ENCODE measurements around the gene DSCAML1. TPM values are rescaled to one million over a fixed set of nuclear protein-coding genes. Genes with fewer than 3 reads are reported as not detected.
A peak's percentile ranks its signal among the peaks of the same experiment; 100 is the strongest.

DSCAML1 gene
- total and polyA plus RNA-seq, 5 donors from 2014 or later: 0.08 to 1.6 (median 0.30) TPM; not detected in 1

DNA sequence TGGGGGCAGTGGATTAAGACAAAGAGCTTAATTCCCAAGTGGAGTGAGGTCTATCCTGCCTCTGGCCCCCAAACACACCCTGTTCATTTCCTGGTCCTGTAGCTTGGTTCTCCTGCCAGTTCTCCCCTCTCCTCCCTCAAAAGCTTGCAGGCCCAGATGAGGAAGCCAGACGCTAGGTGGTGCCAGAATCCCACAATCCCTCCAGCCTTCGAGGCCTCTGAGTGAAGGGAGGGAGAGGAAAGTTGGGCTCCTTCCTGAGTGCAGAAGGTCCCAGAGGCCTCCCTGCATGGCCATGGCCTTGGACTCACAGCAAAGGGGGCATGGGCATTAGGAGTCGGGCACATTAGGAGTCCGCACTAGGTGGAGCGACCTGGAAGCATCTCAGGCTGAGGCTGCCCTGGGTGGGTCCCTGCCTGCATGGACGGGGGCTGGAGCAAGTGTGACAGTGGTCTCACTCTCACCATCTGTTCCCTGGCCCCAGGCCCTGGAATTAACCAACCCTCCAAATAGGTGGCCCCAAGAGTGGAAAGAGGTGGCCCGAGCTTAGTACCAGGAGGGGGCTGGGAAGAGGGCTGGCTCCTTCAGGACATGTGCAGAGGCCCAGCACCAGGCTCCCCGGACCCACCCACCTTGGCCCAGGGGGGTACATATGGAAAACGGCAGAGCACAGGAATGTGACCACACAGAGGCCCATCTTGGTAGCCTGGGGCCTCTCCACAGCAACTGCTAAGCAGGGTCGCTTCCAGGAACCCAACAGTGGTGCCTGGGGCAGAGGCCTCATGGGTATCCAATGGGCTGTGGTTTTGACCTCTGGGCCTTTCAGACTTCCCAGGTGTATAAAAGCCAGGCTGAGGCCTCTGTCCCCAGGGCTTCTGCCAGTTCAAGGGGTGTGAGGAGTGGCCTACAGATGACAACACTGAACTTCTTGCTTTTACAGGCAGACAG lies 22.4 kb upstream of the DSCAML1 start:
- Mint-ChIP-seq H3K27me3 (no peaks in the 10 kb centered on the region), H3K4me3 (no peak overlapping the region), H3K4me1 (peaks cover 11 to 66% (median 32%) of the 10 kb centered on the region in 4 donors)

DNA sequence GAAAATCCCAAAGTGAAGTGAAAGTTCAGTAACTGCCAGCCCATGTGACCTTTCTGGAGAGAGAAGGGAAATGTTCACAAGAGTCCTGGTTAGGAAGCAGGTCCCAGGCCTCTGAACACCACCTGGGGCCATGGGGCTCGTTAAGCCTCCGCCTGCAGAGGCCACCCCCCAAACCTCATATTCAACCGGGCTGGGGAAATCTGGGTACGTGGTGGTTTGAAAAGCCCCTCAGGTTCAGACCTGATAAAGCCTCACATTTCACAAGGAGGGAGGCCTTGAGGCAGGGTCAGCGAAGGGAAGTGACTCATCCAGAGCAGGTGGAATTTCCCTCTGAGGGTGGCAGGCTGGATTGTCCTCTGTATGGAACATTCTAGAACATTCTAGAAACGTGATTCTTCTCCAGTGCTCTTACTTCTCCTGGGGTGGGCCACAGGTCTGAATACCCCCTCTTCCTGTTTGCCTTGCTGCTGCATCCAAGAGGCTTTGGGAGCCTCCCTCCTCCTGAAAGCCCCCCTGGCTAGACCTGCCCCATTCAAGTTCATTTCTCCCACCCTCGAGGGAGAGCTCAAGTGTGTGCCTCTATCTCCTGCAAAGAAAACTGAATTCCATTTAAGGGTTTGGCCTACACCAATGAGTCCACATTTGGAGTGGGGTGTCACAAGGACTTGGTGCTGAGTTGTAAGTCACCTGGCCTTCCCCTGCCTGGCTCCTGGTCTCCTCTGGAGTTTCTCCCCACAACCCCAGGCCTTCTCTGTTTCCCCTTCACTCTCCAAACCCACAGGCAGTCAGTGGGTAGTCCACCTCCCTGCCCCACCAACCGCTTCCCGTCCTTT lies 21.2 kb upstream of the DSCAML1 start:
- Mint-ChIP-seq H3K9me3 (no peaks in the 10 kb centered on the region), H3K27me3 (no peaks in the 10 kb centered on the region), H3K4me3 (peak overlapping the region in 2 of 4 donors; percentile 53 to 60), H3K4me1 (peaks cover 9 to 61% (median 32%) of the 10 kb centered on the region in 4 donors), H3K36me3 (no peaks in the 10 kb centered on the region), H3K27ac (peak overlapping the region; percentile 7 to 98 (median 95))
- peak in 2 of 3 donors; percentile 22 to 39 for DNase-seq
- no peak overlapping the region for H3K4me3 ChIP-seq (ENCODE audit: low read depth, low read length)
- no peaks in the 10 kb centered on the region for H3K9me3 ChIP-seq (ENCODE audit: control insufficient read depth in 2 of 2, low read length in 2 of 2)
- H3K36me3 ChIP-seq (ENCODE audit: control insufficient read depth, insufficient read depth, low read length): no peaks in the 10 kb centered on the region
- H3K27ac ChIP-seq (ENCODE audit: insufficient read depth, low read length, poor library complexity, severe bottlenecking): peak overlapping the region; percentile 55
- H3K4me1 ChIP-seq (ENCODE audit: control insufficient read depth, insufficient read depth, low read length, poor library complexity, severe bottlenecking): peaks cover 57% of the 10 kb centered on the region
- ATAC-seq (ENCODE audit: low read depth in 2 of 2): peak; percentile 6 to 22
- H3K27me3 ChIP-seq (ENCODE audit: control insufficient read depth, insufficient read depth, low read length): no peaks in the 10 kb centered on the region

More for the DNA sequence above, 22.4 kb upstream of the DSCAML1 start:
- Histone ChIP-seq H3K27me3 (ENCODE audit: control insufficient read depth, insufficient read depth, low read length) (no peaks in the 10 kb centered on the region), H3K36me3 (ENCODE audit: control insufficient read depth, insufficient read depth, low read length) (no peaks in the 10 kb centered on the region), H3K4me1 (ENCODE audit: control insufficient read depth, insufficient read depth, low read length, poor library complexity, severe bottlenecking) (peaks cover 66% of the 10 kb centered on the region), H3K9me3 (ENCODE audit: control insufficient read depth in 2 of 2, low read length in 2 of 2) (no peaks in the 10 kb centered on the region), H3K4me3 (ENCODE audit: low read depth, low read length) (no peak overlapping the region), H3K27ac (ENCODE audit: insufficient read depth, low read length, poor library complexity, severe bottlenecking) (no peak overlapping the region)
- DNase-seq (no peak), ATAC-seq (ENCODE audit: low read depth in 2 of 2) (no peak)
- H3K27ac Mint-ChIP-seq: no peak overlapping the region
- H3K9me3 Mint-ChIP-seq: no peaks in the 10 kb centered on the region
- no peaks in the 10 kb centered on the region for H3K36me3 Mint-ChIP-seq

DNA sequence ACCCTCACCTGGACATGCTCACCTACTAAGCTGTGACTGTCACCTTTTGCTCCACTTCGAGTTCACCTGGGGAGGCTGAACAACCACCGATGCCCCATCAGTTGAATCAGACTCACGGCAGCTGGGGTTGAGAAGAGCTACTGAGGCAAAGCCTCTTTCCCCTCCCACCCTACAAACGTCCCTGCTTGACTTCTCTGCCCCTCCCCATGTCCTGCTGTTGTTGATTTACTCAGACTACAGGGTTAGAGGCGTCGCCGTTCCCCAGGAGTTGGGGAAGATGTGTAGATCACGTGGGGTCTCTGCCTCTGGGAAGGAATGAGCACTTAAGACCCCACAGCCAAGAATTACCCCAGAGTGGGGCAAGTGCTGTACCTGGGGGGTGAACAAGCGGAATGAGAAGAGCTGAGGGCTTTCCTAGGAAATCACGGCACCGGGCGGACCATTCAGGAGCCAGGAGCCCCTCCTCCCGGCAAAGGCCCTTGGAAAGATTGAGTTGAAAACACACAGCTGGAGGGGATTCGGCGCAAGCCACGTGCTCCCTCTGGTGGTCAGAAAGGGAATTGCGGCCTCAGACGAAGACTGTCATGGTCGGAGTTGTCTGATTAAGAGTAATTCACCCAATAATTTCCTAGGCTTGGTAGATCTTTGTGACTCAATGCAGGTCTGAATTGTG lies 20.5 kb upstream of the DSCAML1 start:
- DNase-seq (peak; percentile 69 to 82 (median 82)), ATAC-seq (ENCODE audit: low read depth in 2 of 2) (peak; percentile 43 to 48)
- Mint-ChIP-seq H3K27ac (peak overlapping the region; percentile 73 to 98 (median 95)), H3K27me3 (no peaks in the 10 kb centered on the region), H3K4me1 (peaks cover 5 to 56% (median 27%) of the 10 kb centered on the region in 4 donors), H3K9me3 (no peaks in the 10 kb centered on the region), H3K4me3 (peak overlapping the region; percentile 51 to 88 (median 56)), H3K36me3 (no peaks in the 10 kb centered on the region)
- Histone ChIP-seq H3K36me3 (ENCODE audit: control insufficient read depth, insufficient read depth, low read length) (no peaks in the 10 kb centered on the region), H3K9me3 (ENCODE audit: control insufficient read depth in 2 of 2, low read length in 2 of 2) (no peaks in the 10 kb centered on the region), H3K4me1 (ENCODE audit: control insufficient read depth, insufficient read depth, low read length, poor library complexity, severe bottlenecking) (peaks cover 50% of the 10 kb centered on the region), H3K27ac (ENCODE audit: insufficient read depth, low read length, poor library complexity, severe bottlenecking) (peak overlapping the region; percentile 55), H3K27me3 (ENCODE audit: control insufficient read depth, insufficient read depth, low read length) (no peaks in the 10 kb centered on the region), H3K4me3 (ENCODE audit: low read depth, low read length) (peak overlapping the region; percentile 41)

DNA sequence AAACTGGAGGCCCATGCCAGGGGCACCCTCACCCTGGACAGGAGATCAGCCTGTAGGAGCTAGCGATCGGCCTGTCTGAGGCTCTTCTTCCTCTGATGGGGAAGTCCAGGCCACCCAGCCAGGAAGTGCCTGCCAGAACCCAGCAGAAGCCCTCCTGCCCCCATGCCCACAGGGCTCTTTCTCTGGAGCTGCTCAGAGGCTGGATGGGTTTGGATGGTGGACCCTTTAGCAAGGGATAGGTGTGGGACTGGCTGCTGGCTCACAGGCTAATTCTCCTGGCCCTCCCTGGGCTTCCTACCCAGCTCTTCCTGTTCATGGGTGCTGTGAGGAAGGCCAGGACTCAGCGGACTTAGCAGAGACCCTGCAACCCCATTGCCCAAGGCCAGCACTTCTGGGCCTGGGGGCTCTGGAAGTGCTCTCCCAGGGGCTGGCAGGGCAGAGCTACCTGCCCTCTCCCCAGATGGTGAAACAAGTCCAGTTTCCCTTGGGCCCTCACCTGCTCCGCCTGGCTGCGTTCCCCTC lies 19.9 kb upstream of the DSCAML1 start:
- no peaks in the 10 kb centered on the region for H3K27me3 ChIP-seq (ENCODE audit: control insufficient read depth, insufficient read depth, low read length)
- no peaks in the 10 kb centered on the region for H3K9me3 ChIP-seq (ENCODE audit: control insufficient read depth in 2 of 2, low read length in 2 of 2)
- Mint-ChIP-seq H3K4me1 (peaks cover 5 to 51% (median 27%) of the 10 kb centered on the region in 4 donors), H3K27ac (peak overlapping the region; percentile 73 to 98 (median 95)), H3K27me3 (no peaks in the 10 kb centered on the region), H3K36me3 (no peaks in the 10 kb centered on the region), H3K9me3 (no peaks in the 10 kb centered on the region), H3K4me3 (peak overlapping the region in 2 of 4 donors; percentile 53 to 60)
- no peaks in the 10 kb centered on the region for H3K36me3 ChIP-seq (ENCODE audit: control insufficient read depth, insufficient read depth, low read length)
- DNase-seq (no peak), ATAC-seq (ENCODE audit: low read depth in 2 of 2) (no peak)
- H3K4me1 ChIP-seq (ENCODE audit: control insufficient read depth, insufficient read depth, low read length, poor library complexity, severe bottlenecking): peaks cover 44% of the 10 kb centered on the region
- H3K4me3 ChIP-seq (ENCODE audit: low read depth, low read length): peak overlapping the region; percentile 41
- peak overlapping the region; percentile 33 for H3K27ac ChIP-seq (ENCODE audit: insufficient read depth, low read length, poor library complexity, severe bottlenecking)

DNA sequence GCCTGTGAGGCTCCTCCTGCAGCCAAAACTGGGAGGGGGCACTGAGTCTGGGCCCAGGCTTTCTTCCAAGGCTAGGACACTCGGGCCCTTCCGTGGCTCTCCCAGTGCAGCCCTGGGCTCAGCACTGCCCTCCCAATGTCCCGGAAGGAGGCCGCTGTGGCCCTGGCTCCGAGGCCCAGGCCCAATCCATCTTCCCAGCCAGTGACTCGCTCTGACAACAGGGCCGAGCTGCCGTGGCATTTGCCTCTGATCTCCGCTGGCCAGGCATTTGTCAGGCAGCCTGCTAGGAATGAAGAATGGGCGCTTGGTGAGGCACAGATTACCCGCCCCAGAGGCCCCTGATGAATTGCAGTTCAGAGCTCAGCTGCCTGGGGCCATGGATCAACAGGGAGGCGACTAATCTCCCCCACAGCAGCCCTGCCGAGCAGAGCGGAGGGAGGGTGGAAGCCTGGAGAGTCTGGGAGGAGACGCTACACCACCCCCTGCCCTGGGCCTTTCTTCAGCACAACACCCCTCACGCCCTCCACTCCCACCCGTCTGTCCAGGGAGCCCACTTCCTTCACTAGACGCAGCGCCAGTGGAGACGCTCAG lies 19.2 kb upstream of the DSCAML1 start:
- H3K4me3 ChIP-seq (ENCODE audit: low read depth, low read length): peak overlapping the region; percentile 32
- H3K4me1 ChIP-seq (ENCODE audit: control insufficient read depth, insufficient read depth, low read length, poor library complexity, severe bottlenecking): peaks cover 44% of the 10 kb centered on the region
- H3K9me3 Mint-ChIP-seq: no peaks in the 10 kb centered on the region
- peak overlapping the region; percentile 44 to 95 (median 90) for H3K27ac Mint-ChIP-seq
- H3K27me3 Mint-ChIP-seq: no peaks in the 10 kb centered on the region
- no peaks in the 10 kb centered on the region for H3K36me3 Mint-ChIP-seq
- H3K4me1 Mint-ChIP-seq: peaks cover 5 to 48% (median 27%) of the 10 kb centered on the region in 4 donors
- no peaks in the 10 kb centered on the region for H3K9me3 ChIP-seq (ENCODE audit: control insufficient read depth in 2 of 2, low read length in 2 of 2)
- H3K36me3 ChIP-seq (ENCODE audit: control insufficient read depth, insufficient read depth, low read length): no peaks in the 10 kb centered on the region
- no peak for ATAC-seq (ENCODE audit: low read depth in 2 of 2)
- peak overlapping the region in 2 of 4 donors; percentile 15 to 65 for H3K4me3 Mint-ChIP-seq
- DNase-seq: no peak
- no peaks in the 10 kb centered on the region for H3K27me3 ChIP-seq (ENCODE audit: control insufficient read depth, insufficient read depth, low read length)
- H3K27ac ChIP-seq (ENCODE audit: insufficient read depth, low read length, poor library complexity, severe bottlenecking): peak overlapping the region; percentile 72

DNA sequence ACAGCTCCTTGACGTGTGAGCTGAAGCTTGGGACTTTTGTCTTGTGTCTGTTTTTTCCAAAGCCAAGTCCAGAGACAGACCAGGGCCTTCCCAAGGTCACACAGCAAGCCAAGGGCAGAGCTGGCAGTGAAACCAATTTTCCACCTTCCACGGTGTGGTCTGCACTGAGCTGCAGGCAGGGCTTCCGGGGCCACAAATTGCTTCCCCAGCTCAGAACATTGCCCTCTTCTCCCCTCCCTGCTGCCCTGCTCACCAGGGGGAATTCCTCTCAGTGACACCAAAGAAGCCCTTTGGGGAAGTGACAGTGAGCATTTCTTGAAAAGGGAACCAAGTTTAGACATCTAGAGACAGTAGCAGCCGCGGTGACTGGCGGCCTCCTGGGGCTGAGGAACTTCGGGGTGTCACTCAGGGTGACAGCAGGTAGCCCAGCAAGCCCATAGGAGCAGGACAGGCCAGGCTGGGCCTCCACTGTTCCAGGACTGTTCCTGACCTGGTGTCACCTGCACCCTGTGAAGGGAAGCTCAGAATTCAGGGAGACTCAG lies 18.3 kb upstream of the DSCAML1 start:
- Mint-ChIP-seq H3K9me3 (no peaks in the 10 kb centered on the region), H3K27me3 (no peaks in the 10 kb centered on the region), H3K4me1 (peaks cover 5 to 50% (median 32%) of the 10 kb centered on the region in 4 donors), H3K36me3 (no peaks in the 10 kb centered on the region), H3K27ac (peak overlapping the region; percentile 88 to 95 (median 90)), H3K4me3 (peak overlapping the region; percentile 13 to 83 (median 70))
- Histone ChIP-seq H3K4me1 (ENCODE audit: control insufficient read depth, insufficient read depth, low read length, poor library complexity, severe bottlenecking) (peaks cover 44% of the 10 kb centered on the region), H3K36me3 (ENCODE audit: control insufficient read depth, insufficient read depth, low read length) (no peaks in the 10 kb centered on the region), H3K27ac (ENCODE audit: insufficient read depth, low read length, poor library complexity, severe bottlenecking) (peak overlapping the region; percentile 72), H3K9me3 (ENCODE audit: control insufficient read depth in 2 of 2, low read length in 2 of 2) (no peaks in the 10 kb centered on the region), H3K4me3 (ENCODE audit: low read depth, low read length) (peak overlapping the region; percentile 48), H3K27me3 (ENCODE audit: control insufficient read depth, insufficient read depth, low read length) (no peaks in the 10 kb centered on the region)
- ATAC-seq (ENCODE audit: low read depth in 2 of 2) (peak; percentile 60 to 67), DNase-seq (peak; percentile 50 to 66 (median 52))
